HepG2 (cell line): Measurements from ENCODE around the gene FRMD4A.

ENCODE experiments used
- CTCF ChIP-seq: sonication (generic); formaldehyde crosslinking; IDR thresholded peaks from 2 replicates; pipeline ENCODE4 v1.5.0; 2020; ENCODE audit warnings: mild to moderate bottlenecking, missing genetic modification reagents, moderate library complexity
- JUND ChIP-seq: sonication (generic); formaldehyde crosslinking; IDR thresholded peaks from 2 replicates; pipeline ENCODE4 v1.8.0; 2022; ENCODE audit warnings: mild to moderate bottlenecking, missing genetic modification reagents
- MTA3 ChIP-seq: sonication (generic); formaldehyde crosslinking; IDR thresholded peaks from 2 replicates; pipeline ENCODE4 v1.4.0; 2020; ENCODE audit warnings: missing genetic modification reagents
- TAF1 ChIP-seq: sonication (generic); formaldehyde crosslinking; IDR thresholded peaks from 2 replicates; pipeline ENCODE4 v1.4.0; 2020; ENCODE audit warnings: missing genetic modification reagents
- ZBTB10 ChIP-seq: sonication (generic); formaldehyde crosslinking; IDR thresholded peaks from 2 replicates; pipeline ENCODE4 v1.4.0; 2020; ENCODE audit warnings: missing genetic modification reagents, borderline replicate concordance
- ZNF124 ChIP-seq: sonication (generic); formaldehyde crosslinking; IDR thresholded peaks from 2 replicates; pipeline ENCODE4 v1.4.0; 2020; ENCODE audit warnings: missing genetic modification reagents

GRCh38 chr10:13730956-13731355 lies 599.8 kb downstream of the FRMD4A start:
- no peak for TF ChIP-seq ZBTB10 (CRISPR knock-in tag)
- TF ChIP-seq TAF1, result no peak
- no peak for TF ChIP-seq JUND (CRISPR knock-in tag)
- TF ChIP-seq CTCF, result no peak
- no peak for TF ChIP-seq ZNF124 (CRISPR knock-in tag)
- TF ChIP-seq MTA3, result no peak
